Ascending aorta (tissue), 2 donors: ENCODE results near the gene BACE2. TPM values are rescaled to one million over a fixed set of nuclear protein-coding genes. Genes with fewer than 3 reads are reported as not detected.

Source experiments
- DNase-seq, 2 donors: peaks; one replicate each; pipeline ENCODE4 v3.0.0-alpha.2; 2019; ENCODE audit warnings: low spot score in 2 of 2
- H3K27ac ChIP-seq, 2 donors: fragments of 200-600 bp; sonication (generic); one replicate each; pipeline ENCODE4 v1.5.1; 2016 to 2017; ENCODE audit warnings: mild to moderate bottlenecking in 1 of 2
- H3K27me3 ChIP-seq: fragments of 200-600 bp; sonication (generic); one replicate; pipeline ENCODE4 v1.5.1; 2017
- H3K36me3 ChIP-seq, 2 donors: fragments of 200-600 bp; sonication (generic); one replicate each; pipeline ENCODE4 v1.5.1; 2016
- H3K4me1 ChIP-seq, 2 donors: fragments of 200-600 bp; sonication (generic); one replicate each; pipeline ENCODE4 v1.5.1; 2016 to 2017; ENCODE audit warnings: mild to moderate bottlenecking in 1 of 2
- H3K4me3 ChIP-seq, 2 donors: fragments of 200-600 bp; sonication (generic); one replicate each; pipeline ENCODE4 v1.5.1; 2016 to 2017; ENCODE audit warnings: mild to moderate bottlenecking in 1 of 2
- H3K9me3 ChIP-seq, 2 donors: fragments of 200-600 bp; sonication (generic); one replicate each; pipeline ENCODE4 v1.5.1; 2016
- CTCF ChIP-seq, 3 experiments: fragments of 200-600 bp in 2 of 3; fragments of 450-650 bp in 1 of 3; sonication (generic) in 2 of 3; IDR thresholded peaks; one replicate each; pipeline ENCODE4 v1.5.1; 2016 to 2019; ENCODE audit warnings: antibody characterized with exemption in 3 of 3, mild to moderate bottlenecking in 1 of 3, moderate library complexity in 1 of 3
- intact Hi-C: fragments of 100-400 bp; cut with DNase I; formaldehyde crosslinking; loops from one replicate; pipeline ENCODE4 v1.15.1; 2023
- total RNA-seq: library from RNA; depleted of rRNA; stranded (reverse); fragments of >200 nt; gene quantifications from one replicate; pipeline ENCODE4 v1.1.0, GENCODE V29; 2016

BACE2 gene
- total RNA-seq, 1 donor from 2014 or later: 151 TPM

- intact Hi-C loops: no loop called here
- no peak for TF ChIP-seq CTCF (IDR thresholded peaks at IDR 0.05)
- H3K36me3 ChIP-seq: no peaks in the 10 kb centered on the region
Observed at GRCh38 chr21:41149199-41149598, 18.8 kb upstream of the BACE2 start.

GRCh38 chr21:41152147-41152546 lies 15.8 kb upstream of the BACE2 start:
- no peak overlapping the region for H3K27ac ChIP-seq
- H3K4me1 ChIP-seq: no peaks in the 10 kb centered on the region
- TF ChIP-seq CTCF (IDR thresholded peaks at IDR 0.05): no peak
- no peaks in the 10 kb centered on the region for H3K36me3 ChIP-seq
- H3K4me3 ChIP-seq: no peak overlapping the region
- H3K27me3 ChIP-seq: no peaks in the 10 kb centered on the region
- intact Hi-C loops: no loop called here
- no peaks in the 10 kb centered on the region for H3K9me3 ChIP-seq
- DNase-seq: no peak

More at GRCh38 chr21:41149199-41149598, 18.8 kb upstream of the BACE2 start:
- Histone ChIP-seq H3K27ac (no peak overlapping the region), H3K9me3 (no peaks in the 10 kb centered on the region), H3K4me3 (no peak overlapping the region), H3K4me1 (no peaks in the 10 kb centered on the region), H3K27me3 (no peaks in the 10 kb centered on the region)
- no peak for DNase-seq

- Histone ChIP-seq H3K36me3 (no peaks in the 10 kb centered on the region), H3K27me3 (no peaks in the 10 kb centered on the region), H3K4me1 (no peaks in the 10 kb centered on the region), H3K4me3 (no peak overlapping the region), H3K9me3 (no peaks in the 10 kb centered on the region), H3K27ac (no peak overlapping the region)
- TF ChIP-seq CTCF (IDR thresholded peaks at IDR 0.05): no peak
- intact Hi-C loops: no loop called here
- no peak for DNase-seq
Observed at GRCh38 chr21:41153443-41153842, 14.5 kb upstream of the BACE2 start.

- intact Hi-C loops: no loop called here
- no peak for DNase-seq
- no peak overlapping the region for H3K27ac ChIP-seq
- no peak overlapping the region for H3K4me3 ChIP-seq
- no peaks in the 10 kb centered on the region for H3K9me3 ChIP-seq
- no peaks in the 10 kb centered on the region for H3K36me3 ChIP-seq
- TF ChIP-seq CTCF (IDR thresholded peaks at IDR 0.05): no peak
- no peaks in the 10 kb centered on the region for H3K4me1 ChIP-seq
- no peaks in the 10 kb centered on the region for H3K27me3 ChIP-seq
Observed at GRCh38 chr21:41156142-41156541, 11.8 kb upstream of the BACE2 start.

- no peak for TF ChIP-seq CTCF (IDR thresholded peaks at IDR 0.05)
Observed at GRCh38 chr21:41158026-41158425, 9.9 kb upstream of the BACE2 start.

GRCh38 chr21:41160036-41160435 lies 7.9 kb upstream of the BACE2 start:
- H3K36me3 ChIP-seq: no peaks in the 10 kb centered on the region
- H3K4me3 ChIP-seq: no peak overlapping the region
- no peak overlapping the region for H3K27ac ChIP-seq
- no peaks in the 10 kb centered on the region for H3K9me3 ChIP-seq
- no peaks in the 10 kb centered on the region for H3K27me3 ChIP-seq
- no peak for DNase-seq
- TF ChIP-seq CTCF (IDR thresholded peaks at IDR 0.05): no peak
- intact Hi-C loops: loop anchor here (10.0 kb wide), 2 partner anchors 935 to 1335 kb away; partner anchors contain the start of gene RSPH1
- H3K4me1 ChIP-seq: no peaks in the 10 kb centered on the region

More at GRCh38 chr21:41158026-41158425, 9.9 kb upstream of the BACE2 start:
- Histone ChIP-seq H3K36me3 (no peaks in the 10 kb centered on the region), H3K4me3 (no peak overlapping the region), H3K9me3 (no peaks in the 10 kb centered on the region), H3K27ac (no peak overlapping the region), H3K4me1 (no peaks in the 10 kb centered on the region), H3K27me3 (no peaks in the 10 kb centered on the region)
- intact Hi-C loops: no loop called here
- DNase-seq: no peak
